Fibroblast of lung (primary cell): ENCODE measurements around the gene MYO1D. TPM values are rescaled to one million over a fixed set of nuclear protein-coding genes. Genes with fewer than 3 reads are reported as not detected.

Experiments
- DNase-seq, 2 donors: peaks; one replicate each; pipeline versions ENCODE4 v3.0.0 to v3.0.0-alpha.2; 2010; ENCODE audit warnings: low read depth in 2 of 2
- H2AFZ ChIP-seq: 2 replicates; pipeline ENCODE4 v1.5.1; 2012; ENCODE audit warnings: low read length, control low read depth, inconsistent platforms
- H3K27ac ChIP-seq: 2 replicates; pipeline ENCODE4 v1.5.1; 2011; ENCODE audit warnings: low read length, control low read depth; ENCODE audit not compliant: insufficient read depth
- H3K27me3 ChIP-seq: 2 replicates; pipeline ENCODE4 v1.5.1; 2011; ENCODE audit warnings: mild to moderate bottlenecking, low read length; ENCODE audit not compliant: control insufficient read depth, insufficient read depth
- H3K36me3 ChIP-seq: 2 replicates; pipeline ENCODE4 v1.5.1; 2011; ENCODE audit warnings: low read length; ENCODE audit not compliant: control insufficient read depth, insufficient read depth
- H3K4me1 ChIP-seq: 2 replicates; pipeline ENCODE4 v1.5.1; 2011; ENCODE audit warnings: low read length; ENCODE audit not compliant: control insufficient read depth, insufficient read depth; ENCODE audit errors: extremely low read depth
- H3K4me2 ChIP-seq: 2 replicates; pipeline ENCODE4 v1.5.1; 2011; ENCODE audit warnings: low read length, control low read depth; ENCODE audit not compliant: insufficient read depth; ENCODE audit errors: extremely low read depth
- H3K4me3 ChIP-seq, 4 experiments: fragments of 200-600 bp in 1 of 4; sonication (generic) in 1 of 4; replicated peaks in 1 of 4; 2 replicates each; pipeline ENCODE4 v1.5.1; 2011 to 2016; ENCODE audit warnings: low read length in 4 of 4, low read depth in 3 of 4, mild to moderate bottlenecking in 3 of 4, control low read depth in 2 of 4, inconsistent platforms in 1 of 4, mixed read lengths in 1 of 4; ENCODE audit not compliant: insufficient read depth in 1 of 4; ENCODE audit errors: control extremely low read depth in 1 of 4
- H3K79me2 ChIP-seq: 2 replicates; pipeline ENCODE4 v1.5.1; 2012; ENCODE audit warnings: mild to moderate bottlenecking, low read length, inconsistent platforms; ENCODE audit not compliant: control insufficient read depth, insufficient read depth
- H3K9ac ChIP-seq: 2 replicates; pipeline ENCODE4 v1.5.1; 2011; ENCODE audit warnings: mild to moderate bottlenecking, low read length, control low read depth; ENCODE audit not compliant: insufficient read depth
- H3K9me3 ChIP-seq: 2 replicates; pipeline ENCODE4 v1.5.1; 2012; ENCODE audit warnings: low read depth, low read length; ENCODE audit not compliant: control insufficient read depth, insufficient read depth
- H4K20me1 ChIP-seq: 2 replicates; pipeline ENCODE4 v1.5.1; 2011; ENCODE audit warnings: low read length; ENCODE audit not compliant: control insufficient read depth, insufficient read depth; ENCODE audit errors: extremely low read depth
- CTCF ChIP-seq, 2 donors: IDR thresholded peaks in 1 of 2; conservative IDR thresholded peaks in 1 of 2; 1 replicate in 1 of 2; 2 replicates in 1 of 2; pipeline ENCODE4 v1.5.1; 2011 to 2012; ENCODE audit warnings: low read length in 2 of 2, control low read depth in 1 of 2, inconsistent platforms in 1 of 2, low read depth in 1 of 2, mild to moderate bottlenecking in 1 of 2
- EZH2 ChIP-seq: IDR thresholded peaks from 2 replicates; pipeline ENCODE4 v1.5.1; 2012; ENCODE audit warnings: low read length, control low read depth, mild to moderate bottlenecking; ENCODE audit errors: missing control alignments
- polyA plus RNA-seq, 2 donors: library from polyadenylated mRNA; depleted of rRNA in 1 of 2; stranded (reverse) in 1 of 2; unstranded in 1 of 2; fragments of >200 nt; gene quantifications; 2 replicates each; pipeline ENCODE4 v1.2.1, GENCODE V29; 2011 to 2012; ENCODE audit warnings: missing spikeins in 1 of 2
- total RNA-seq: library from RNA; depleted of rRNA; stranded (reverse); fragments of >200 nt; gene quantifications from 2 replicates; pipeline ENCODE4 v1.2.1, GENCODE V29; 2014

MYO1D gene
- total and polyA plus RNA-seq, 2 donors (not counting 1 experiment from before 2014, with no cell fraction given): 35.0 to 46.6 TPM

- Histone ChIP-seq H3K27ac (no peak overlapping the region), H3K4me2 (no peak overlapping the region), H3K4me3 (no peak overlapping the region), H3K9me3 (no peaks in the 10 kb centered on the region), H4K20me1 (no peaks in the 10 kb centered on the region), H3K79me2 (no peaks in the 10 kb centered on the region), H3K9ac (no peak overlapping the region), H3K4me1 (no peaks in the 10 kb centered on the region), H3K36me3 (no peaks in the 10 kb centered on the region), H3K27me3 (no peaks in the 10 kb centered on the region), H2AFZ (no peak overlapping the region)
- no peak for TF ChIP-seq EZH2
- no peak for DNase-seq
Measured at GRCh38 chr17:32917842-32918241, 40.9 kb upstream of the MYO1D start.

- no peaks in the 10 kb centered on the region for H3K9me3 ChIP-seq
- H3K4me1 ChIP-seq: peaks cover under 1% of the 10 kb centered on the region
- no peak overlapping the region for H3K27ac ChIP-seq
- no peaks in the 10 kb centered on the region for H3K27me3 ChIP-seq
- no peak overlapping the region for H3K9ac ChIP-seq
- H3K36me3 ChIP-seq: no peaks in the 10 kb centered on the region
- H2AFZ ChIP-seq: no peak overlapping the region
- H3K79me2 ChIP-seq: no peaks in the 10 kb centered on the region
- no peak overlapping the region for H3K4me2 ChIP-seq
- H3K4me3 ChIP-seq: no peak overlapping the region
- no peak for DNase-seq
- TF ChIP-seq CTCF (conservative IDR thresholded peaks at IDR 0.05 in 1 of 2, IDR thresholded peaks at IDR 0.05 in 1 of 2; ENCODE audit: low read depth in 1 of 2, low read length in 2 of 2) (no peak), EZH2 (no peak)
- H4K20me1 ChIP-seq: no peaks in the 10 kb centered on the region
Measured at GRCh38 chr17:32917081-32917480, 40.2 kb upstream of the MYO1D start.

- Histone ChIP-seq H4K20me1 (no peaks in the 10 kb centered on the region), H3K4me3 (no peak overlapping the region), H3K4me2 (no peak overlapping the region), H3K4me1 (peaks cover 4% of the 10 kb centered on the region), H3K27me3 (no peaks in the 10 kb centered on the region), H3K27ac (no peak overlapping the region), H3K9me3 (no peaks in the 10 kb centered on the region), H3K36me3 (no peaks in the 10 kb centered on the region), H3K9ac (no peak overlapping the region), H3K79me2 (no peaks in the 10 kb centered on the region), H2AFZ (no peak overlapping the region)
- TF ChIP-seq EZH2 (no peak), CTCF (conservative IDR thresholded peaks at IDR 0.05 in 1 of 2, IDR thresholded peaks at IDR 0.05 in 1 of 2; ENCODE audit: low read depth in 1 of 2, low read length in 2 of 2) (no peak)
- DNase-seq: no peak
Measured at GRCh38 chr17:32916134-32916533, 39.2 kb upstream of the MYO1D start.
